ENCODE data around the gene TYW1. TPM values are rescaled to one million over a fixed set of nuclear protein-coding genes. Genes with fewer than 3 reads are reported as not detected.
"Not testable (repeated sequence)": the region's sequence is repeated elsewhere in the genome, so short reads cannot be mapped to it uniquely, and the experiment has no call there.

The TYW1 gene
- total and polyA plus RNA-seq, 2 of the 8 experiments (the other 6 are each of a cell fraction or from before 2014, with no cell fraction given), result 8.8 to 16.2 TPM

DNA sequence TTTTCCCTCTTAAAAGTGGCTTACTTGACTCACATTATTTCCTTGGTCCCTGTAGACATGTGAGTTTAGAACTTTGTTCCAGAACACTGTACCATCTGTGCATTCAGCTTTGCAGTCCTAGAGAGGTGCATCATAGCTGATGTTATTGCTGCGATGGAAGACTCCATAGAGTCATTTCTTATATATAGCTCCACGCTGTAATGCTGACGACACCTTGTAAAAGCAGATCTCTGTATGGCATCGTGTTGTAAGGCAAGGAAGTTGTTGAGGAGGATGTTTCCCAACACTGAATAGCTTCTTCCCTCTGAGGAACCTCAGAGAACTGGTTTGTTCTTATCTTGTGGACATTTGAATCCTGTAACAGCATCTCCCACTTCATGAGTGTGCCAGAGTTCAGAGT, 109.6 kb downstream of the TYW1 start:
- H3K56ac ChIP-seq (replicated peaks; ENCODE audit: insufficient read length, low read depth, low read length); POLR2A ChIA-PET (ENCODE audit: partially characterized antibody); DNase-seq (ENCODE audit: low read depth in 1 of 2, low spot score in 2 of 2); H3K9me3 ChIP-seq (ENCODE audit: insufficient read depth in 2 of 2, low read depth in 1 of 2, low read length in 1 of 2); H3K4me1 ChIP-seq (replicated peaks in 1 of 4; ENCODE audit: control insufficient read depth in 3 of 4, insufficient read depth in 4 of 4, low read length in 3 of 4); H4K20me1 ChIP-seq (replicated peaks in 1 of 2; ENCODE audit: control insufficient read depth in 1 of 2, insufficient read depth in 2 of 2, low read length in 2 of 2); H2BK12ac ChIP-seq (ENCODE audit: low read depth, low read length); H3K9ac ChIP-seq (replicated peaks in 1 of 4; ENCODE audit: extremely low read depth in 1 of 4, low read depth in 3 of 4, low read length in 3 of 4); H3K4me3 ChIP-seq (ENCODE audit: extremely low read depth in 1 of 4, insufficient read depth in 2 of 4, low read depth in 3 of 4, low read length in 4 of 4); H3K36me3 ChIP-seq (ENCODE audit: control insufficient read depth in 2 of 4, insufficient read depth in 4 of 4, low read length in 3 of 4); H3K14ac ChIP-seq (ENCODE audit: insufficient read length); H2BK15ac ChIP-seq (ENCODE audit: low read length); H3K4ac ChIP-seq (replicated peaks; ENCODE audit: insufficient read length, low read depth, low read length); H2BK5ac ChIP-seq (ENCODE audit: low read depth, low read length); H3K18ac ChIP-seq (ENCODE audit: extremely low read depth, low read length); H3K23me2 ChIP-seq (ENCODE audit: low read depth, low read length); H2BK20ac ChIP-seq (ENCODE audit: low read length); H4K8ac ChIP-seq (ENCODE audit: extremely low read depth, insufficient read depth, low read length); FAIRE-seq; H3K79me1 ChIP-seq (ENCODE audit: low read depth, low read length); CTCF ChIA-PET (ENCODE audit: partially characterized antibody); H2AK5ac ChIP-seq (ENCODE audit: low read depth, low read length); H3K27me3 ChIP-seq (replicated peaks in 1 of 4; ENCODE audit: control insufficient read depth in 3 of 4, extremely low read depth in 1 of 4, insufficient read depth in 3 of 4, low read length in 3 of 4); H2BK120ac ChIP-seq (replicated peaks; ENCODE audit: low read depth, low read length); H3K27ac ChIP-seq (ENCODE audit: low read depth, low read length); H3K23ac ChIP-seq (ENCODE audit: insufficient read length); H2AFZ ChIP-seq (ENCODE audit: low read length); H3K4me2 ChIP-seq (ENCODE audit: insufficient read depth in 1 of 2, low read depth in 2 of 2, low read length in 2 of 2); H3K79me2 ChIP-seq (ENCODE audit: control insufficient read depth in 1 of 2, insufficient read depth in 2 of 2, low read length in 2 of 2); H4K5ac ChIP-seq (ENCODE audit: insufficient read length, low read depth, low read length); H4K91ac ChIP-seq (replicated peaks; ENCODE audit: insufficient read length, low read length): not testable (repeated sequence)
- WGBS, 2 experiments (ENCODE audit: extremely low coverage in 1 of 2, insufficient coverage in 1 of 2, insufficient read length in 1 of 2, insufficient replicate concordance in 2 of 2, low coverage in 1 of 2, low lambda C conversion rate in 2 of 2, missing lambda C conversion rate in 1 of 2), result 89% methylated on average over 4 of the region's 4 CpGs; no CpG with 5 or more reads in 1 of the 2 experiments

All from H1 (cell line).